Measurements from ENCODE around the gene ACP1. TPM values are rescaled to one million over a fixed set of nuclear protein-coding genes. Genes with fewer than 3 reads are reported as not detected.

Gene ACP1
- polyA plus RNA-seq, 1 of the 3 experiments (the other 2 are of a cell fraction) = 88.9 TPM

GRCh38 chr2:263022-263738 lies 1.6 kb upstream of the ACP1 start:
- Histone ChIP-seq H3K79me2 (ENCODE audit: insufficient read depth) (peaks cover 55% of the 10 kb centered on the region), H3K4me1 (ENCODE audit: control insufficient read depth in 1 of 2, insufficient read depth in 2 of 2, low read depth in 1 of 2, low read length in 1 of 2) (peaks cover 13 to 25% of the 10 kb centered on the region in 2 experiments; a peak in 3 of 4 replicates), H3K9me3 (no peaks in the 10 kb centered on the region), H3K4me3 (ENCODE audit: low read depth in 2 of 2, low read length in 1 of 2) (peak overlapping the region; percentile 98 to 100), H3K9me2 (no peaks in the 10 kb centered on the region), H3F3A (replicated peaks; ENCODE audit: insufficient read depth) (no peaks in the 10 kb centered on the region), H3K36me3 (replicated peaks in 1 of 2; ENCODE audit: control insufficient read depth in 1 of 2, insufficient read depth in 2 of 2, low read length in 1 of 2) (peaks cover 32 to 34% of the 10 kb centered on the region in 2 experiments), H3K27me3 (ENCODE audit: insufficient read depth) (no peaks in the 10 kb centered on the region), H3K27ac (ENCODE audit: low read depth in 2 of 2, low read length in 1 of 2) (no peak overlapping the region), H4K20me1 (ENCODE audit: insufficient read depth) (peaks cover 18% of the 10 kb centered on the region), H3K9ac (no peak overlapping the region), H2AFZ (ENCODE audit: low read depth) (no peak overlapping the region), H3K4me2 (peak overlapping the region; percentile 94)
- WGBS (ENCODE audit: low lambda C conversion rate) = 96% methylated on average over 42 of the region's 42 CpGs
- ChIA-PET CTCF (interaction anchor here (1.3 kb wide), 1 partner anchor 12 kb away, joined by 3 read pairs; no protein-coding TSS in a partner anchor), POLR2A (no interaction called here)
- TF ChIP-seq ELF1 (IDR thresholded peaks at IDR 0.05) (no peak), RFX5 (IDR thresholded peaks at IDR 0.05; ENCODE audit: low read length) (no peak)
- no peak for DNase-seq

GRCh38 chr2:263774-264492 lies 814 bp upstream of the ACP1 start, which contains the start of gene SH3YL1:
Gene SH3YL1 (minus strand): TSS chr2:264032. CDS start chr2:263984, 48 bp downstream.
- Histone ChIP-seq H2AFZ (ENCODE audit: low read depth) (peak within 1 kb of the TSS; percentile 87; the same call in 1 of the 2 replicates), H3K9ac (peak within 1 kb of the TSS; percentile 93), H3K9me3 (no peaks in the 10 kb centered on the region), H3K27me3 (ENCODE audit: insufficient read depth) (no peaks in the 10 kb centered on the region), H4K20me1 (ENCODE audit: insufficient read depth) (peaks cover 26% of the 10 kb centered on the region), H3K27ac (ENCODE audit: low read depth in 2 of 2, low read length in 1 of 2) (peak within 1 kb of the TSS; percentile 63 to 74; a peak in 3 of 4 replicates), H3K79me2 (ENCODE audit: insufficient read depth) (peaks cover 63% of the 10 kb centered on the region), H3K36me3 (replicated peaks in 1 of 2; ENCODE audit: control insufficient read depth in 1 of 2, insufficient read depth in 2 of 2, low read length in 1 of 2) (peaks cover 27 to 32% of the 10 kb centered on the region in 2 experiments), H3K4me3 (ENCODE audit: low read depth in 2 of 2, low read length in 1 of 2) (peak within 1 kb of the TSS; percentile 98 to 100), H3F3A (replicated peaks; ENCODE audit: insufficient read depth) (no peaks in the 10 kb centered on the region), H3K9me2 (no peaks in the 10 kb centered on the region), H3K4me1 (ENCODE audit: control insufficient read depth in 1 of 2, insufficient read depth in 2 of 2, low read depth in 1 of 2, low read length in 1 of 2) (peaks cover 13 to 25% of the 10 kb centered on the region in 2 experiments; a peak in 3 of 4 replicates), H3K4me2 (peak within 1 kb of the TSS; percentile 94)
- ChIA-PET CTCF (interaction anchor here (1.3 kb wide), 1 partner anchor 13 kb away, joined by 3 read pairs; no protein-coding TSS in a partner anchor), POLR2A (no interaction called here)
- DNase-seq = peak; percentile 61
- peak; percentile 80; the same call in 1 of the 2 replicates for TF ChIP-seq MAX (IDR thresholded peaks at IDR 0.05; ENCODE audit: low read depth)
- 0 out of 2 replicates have a peak, but pooled peaks have one; percentile 17 for TF ChIP-seq GATA2 (CRISPR knock-in tag; IDR thresholded peaks at IDR 0.05)
- no peak for TF ChIP-seq RFX5 (IDR thresholded peaks at IDR 0.05; ENCODE audit: low read length)
- 27% methylated on average over 47 of the region's 77 CpGs for WGBS (ENCODE audit: low lambda C conversion rate)

DNA sequence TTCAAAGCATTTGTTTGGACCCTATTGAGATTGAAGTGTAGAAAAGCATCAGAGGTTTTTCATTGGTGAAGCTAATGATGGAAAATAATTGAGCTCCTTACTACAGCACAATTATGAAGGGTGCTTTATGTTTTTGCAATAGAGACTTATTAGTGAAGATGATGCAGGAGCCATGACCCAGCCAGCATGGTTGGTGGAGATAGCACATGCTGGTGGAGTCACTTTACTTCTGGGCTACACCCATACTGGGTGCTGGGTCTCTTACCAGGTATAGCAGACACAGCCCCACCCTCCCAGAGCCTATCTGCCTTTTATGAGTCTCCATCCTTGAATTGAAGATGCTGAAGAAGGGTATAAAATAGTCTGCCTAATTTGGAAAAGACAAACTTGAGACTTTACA lies 3.6 kb downstream of the ACP1 start:
- Histone ChIP-seq H3K79me2 (ENCODE audit: insufficient read depth) (peaks cover 92% of the 10 kb centered on the region), H3K4me2 (no peak overlapping the region), H3K27ac (ENCODE audit: low read depth in 2 of 2, low read length in 1 of 2) (no peak overlapping the region), H3K36me3 (replicated peaks in 1 of 2; ENCODE audit: control insufficient read depth in 1 of 2, insufficient read depth in 2 of 2, low read length in 1 of 2) (peaks cover 14 to 41% of the 10 kb centered on the region in 2 experiments), H4K20me1 (ENCODE audit: insufficient read depth) (peaks cover 67% of the 10 kb centered on the region), H3K4me1 (ENCODE audit: control insufficient read depth in 1 of 2, insufficient read depth in 2 of 2, low read depth in 1 of 2, low read length in 1 of 2) (peaks cover 13 to 21% of the 10 kb centered on the region in 2 experiments; a peak in 3 of 4 replicates), H3F3A (replicated peaks; ENCODE audit: insufficient read depth) (no peaks in the 10 kb centered on the region), H3K27me3 (ENCODE audit: insufficient read depth) (no peaks in the 10 kb centered on the region), H3K9me3 (no peaks in the 10 kb centered on the region), H2AFZ (ENCODE audit: low read depth) (no peak overlapping the region), H3K4me3 (ENCODE audit: low read depth in 2 of 2, low read length in 1 of 2) (no peak overlapping the region), H3K9ac (no peak overlapping the region), H3K9me2 (no peaks in the 10 kb centered on the region)
- CTCF ChIA-PET = interaction anchor here (0.8 to 1.2 kb wide), 2 partner anchors 8 to 19 kb away, joined by 3 read pairs; partner anchors contain the start of gene ALKAL2
- POLR2A ChIA-PET = no interaction called here
- DNase-seq = no peak
- no peak for TF ChIP-seq MAX (IDR thresholded peaks at IDR 0.05; ENCODE audit: low read depth)
- TF ChIP-seq, protein P1, sequence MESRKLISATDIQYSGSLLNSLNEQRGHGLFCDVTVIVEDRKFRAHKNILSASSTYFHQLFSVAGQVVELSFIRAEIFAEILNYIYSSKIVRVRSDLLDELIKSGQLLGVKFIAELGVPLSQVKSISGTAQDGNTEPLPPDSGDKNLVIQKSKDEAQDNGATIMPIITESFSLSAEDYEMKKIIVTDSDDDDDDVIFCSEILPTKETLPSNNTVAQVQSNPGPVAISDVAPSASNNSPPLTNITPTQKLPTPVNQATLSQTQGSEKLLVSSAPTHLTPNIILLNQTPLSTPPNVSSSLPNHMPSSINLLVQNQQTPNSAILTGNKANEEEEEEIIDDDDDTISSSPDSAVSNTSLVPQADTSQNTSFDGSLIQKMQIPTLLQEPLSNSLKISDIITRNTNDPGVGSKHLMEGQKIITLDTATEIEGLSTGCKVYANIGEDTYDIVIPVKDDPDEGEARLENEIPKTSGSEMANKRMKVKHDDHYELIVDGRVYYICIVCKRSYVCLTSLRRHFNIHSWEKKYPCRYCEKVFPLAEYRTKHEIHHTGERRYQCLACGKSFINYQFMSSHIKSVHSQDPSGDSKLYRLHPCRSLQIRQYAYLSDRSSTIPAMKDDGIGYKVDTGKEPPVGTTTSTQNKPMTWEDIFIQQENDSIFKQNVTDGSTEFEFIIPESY (IDR thresholded peaks at IDR 0.05; ENCODE audit: borderline replicate concordance, low read depth) = no peak
